ENCODE results near the gene CUEDC1. TPM values are rescaled to one million over a fixed set of nuclear protein-coding genes. Genes with fewer than 3 reads are reported as not detected.

CUEDC1 gene
- total and polyA plus RNA-seq, 2 of the 13 experiments (the other 11 are each of a cell fraction or from before 2014, with no cell fraction given): 7.4 to 12.9 TPM

DNA sequence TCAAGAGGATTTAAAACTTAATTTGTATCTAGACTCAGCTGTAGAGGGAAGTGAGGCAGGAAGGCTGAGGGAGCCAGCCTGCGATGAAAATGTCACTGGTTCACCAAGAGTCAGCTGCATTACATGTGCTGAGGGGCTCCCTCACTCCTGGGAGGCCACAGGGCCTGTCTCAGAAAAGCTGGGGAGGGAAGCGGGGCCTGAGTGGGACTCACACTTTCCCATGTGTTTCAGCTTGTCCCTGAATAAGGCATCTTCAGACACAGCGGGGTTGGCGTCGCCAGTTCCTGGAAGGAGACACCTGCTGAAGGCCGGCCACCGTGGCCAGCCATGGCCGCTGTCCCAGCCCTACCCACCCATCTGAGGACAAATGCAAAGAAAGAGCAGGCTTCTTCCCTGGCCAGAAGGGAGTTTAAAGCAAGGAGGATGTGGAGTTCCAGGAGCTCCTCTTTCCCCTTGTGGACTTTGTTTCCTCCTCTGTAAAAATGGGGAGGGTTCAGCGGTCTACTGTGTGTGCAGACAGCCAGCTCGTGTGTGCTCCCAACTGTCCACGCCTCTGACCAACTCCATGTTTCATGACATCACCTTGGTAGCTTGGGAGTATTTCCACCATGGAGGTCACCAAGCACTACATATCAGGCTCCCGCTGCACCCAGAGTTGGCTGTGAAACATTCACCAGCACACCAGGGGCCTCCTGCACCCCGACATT is 86.1 kb downstream of the CUEDC1 start:
- intact Hi-C loops (cut with micrococcal nuclease; ENCODE audit: unreplicated experiment): no loop called here
- Histone ChIP-seq H3K27ac (ENCODE audit: extremely low read length, insufficient read depth, low read length) (peak overlapping the region; percentile 19), H2AFZ (ENCODE audit: low read length) (no peak overlapping the region), H3K27me3 (ENCODE audit: control insufficient read depth in 1 of 2, insufficient read depth in 2 of 2, low read length in 2 of 2) (no peaks in the 10 kb centered on the region), H3K4me1 (ENCODE audit: insufficient read depth, low read length) (peaks cover 57% of the 10 kb centered on the region), H3K4me2 (ENCODE audit: low read depth, low read length) (no peak overlapping the region), H3K4me3 (replicated peaks in 1 of 3; ENCODE audit: insufficient read depth in 1 of 3, low read depth in 2 of 3, low read length in 3 of 3) (no peak overlapping the region), H3K36me3 (replicated peaks in 1 of 2; ENCODE audit: control insufficient read depth in 1 of 2, insufficient read depth in 2 of 2, low read length in 2 of 2) (peaks cover 0 to 7% of the 10 kb centered on the region in 2 experiments; a peak in 1 of 5 replicates), H3K79me2 (ENCODE audit: insufficient read depth, low read length) (peaks cover 5% of the 10 kb centered on the region), H3K9ac (ENCODE audit: insufficient read depth, low read depth, low read length) (no peak overlapping the region), H4K20me1 (ENCODE audit: insufficient read depth, low read length) (no peaks in the 10 kb centered on the region), H3K9me3 (ENCODE audit: low read length) (no peaks in the 10 kb centered on the region)
- DNase-seq (ENCODE audit: low spot score) (no peak), FAIRE-seq (no peak), ATAC-seq (peak; percentile 14; the same call in 2 of the 3 replicates)
- BruUV-seq (replicated peaks): no TSS peak
- in situ Hi-C loops (cut with HindIII; ENCODE audit: extremely low pct_ligation_motif_present, low pct_unique_long_range_greater_than_20kb): no loop called here
- ChIA-PET POLR2A (interaction anchor here (0.7 to 4.7 kb wide), 7 partner anchors 8 to 900 kb away, joined by 4 to 32 read pairs (median 7); partner anchors contain the start of genes MRPS23 and SRSF1), CTCF (ENCODE audit: low intra/inter-chr PET ratio, low total read pairs) (no interaction called here)
- 91% methylated on average over 12 of the region's 13 CpGs for WGBS (ENCODE audit: low lambda C conversion rate)
- TF ChIP-seq NFATC3 (CRISPR knock-in tag; IDR thresholded peaks at IDR 0.05): no peak
- no peak for TF ChIP-seq PAWR (CRISPR knock-in tag; IDR thresholded peaks at IDR 0.05; ENCODE audit: borderline replicate concordance)
- 0 out of 2 replicates have a peak, but pooled peaks have one; percentile 17 for TF ChIP-seq SPEN (CRISPR knock-in tag; IDR thresholded peaks at IDR 0.05; ENCODE audit: low read depth)
- TF ChIP-seq, protein P1, sequence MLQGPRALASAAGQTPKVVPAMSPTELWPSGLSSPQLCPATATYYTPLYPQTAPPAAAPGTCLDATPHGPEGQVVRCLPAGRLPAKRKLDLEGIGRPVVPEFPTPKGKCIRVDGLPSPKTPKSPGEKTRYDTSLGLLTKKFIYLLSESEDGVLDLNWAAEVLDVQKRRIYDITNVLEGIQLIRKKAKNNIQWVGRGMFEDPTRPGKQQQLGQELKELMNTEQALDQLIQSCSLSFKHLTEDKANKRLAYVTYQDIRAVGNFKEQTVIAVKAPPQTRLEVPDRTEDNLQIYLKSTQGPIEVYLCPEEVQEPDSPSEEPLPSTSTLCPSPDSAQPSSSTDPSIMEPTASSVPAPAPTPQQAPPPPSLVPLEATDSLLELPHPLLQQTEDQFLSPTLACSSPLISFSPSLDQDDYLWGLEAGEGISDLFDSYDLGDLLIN (CRISPR knock-in tag; IDR thresholded peaks at IDR 0.05; ENCODE audit: borderline replicate concordance): no peak
- TF ChIP-seq POLR2AphosphoS5 (IDR thresholded peaks at IDR 0.05; ENCODE audit: low read depth, low read length): 0 out of 2 replicates have a peak, but pooled peaks have one; percentile 16
- TF ChIP-seq ZNF180 (CRISPR knock-in tag; IDR thresholded peaks at IDR 0.05; ENCODE audit: borderline replicate concordance, low read depth): no peak
- no peak for TF ChIP-seq POGZ (CRISPR knock-in tag; IDR thresholded peaks at IDR 0.05)
- TF ChIP-seq, protein P2, sequence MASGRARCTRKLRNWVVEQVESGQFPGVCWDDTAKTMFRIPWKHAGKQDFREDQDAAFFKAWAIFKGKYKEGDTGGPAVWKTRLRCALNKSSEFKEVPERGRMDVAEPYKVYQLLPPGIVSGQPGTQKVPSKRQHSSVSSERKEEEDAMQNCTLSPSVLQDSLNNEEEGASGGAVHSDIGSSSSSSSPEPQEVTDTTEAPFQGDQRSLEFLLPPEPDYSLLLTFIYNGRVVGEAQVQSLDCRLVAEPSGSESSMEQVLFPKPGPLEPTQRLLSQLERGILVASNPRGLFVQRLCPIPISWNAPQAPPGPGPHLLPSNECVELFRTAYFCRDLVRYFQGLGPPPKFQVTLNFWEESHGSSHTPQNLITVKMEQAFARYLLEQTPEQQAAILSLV (CRISPR knock-in tag; IDR thresholded peaks at IDR 0.05; ENCODE audit: borderline replicate concordance): no peak
- TF ChIP-seq, protein P3, sequence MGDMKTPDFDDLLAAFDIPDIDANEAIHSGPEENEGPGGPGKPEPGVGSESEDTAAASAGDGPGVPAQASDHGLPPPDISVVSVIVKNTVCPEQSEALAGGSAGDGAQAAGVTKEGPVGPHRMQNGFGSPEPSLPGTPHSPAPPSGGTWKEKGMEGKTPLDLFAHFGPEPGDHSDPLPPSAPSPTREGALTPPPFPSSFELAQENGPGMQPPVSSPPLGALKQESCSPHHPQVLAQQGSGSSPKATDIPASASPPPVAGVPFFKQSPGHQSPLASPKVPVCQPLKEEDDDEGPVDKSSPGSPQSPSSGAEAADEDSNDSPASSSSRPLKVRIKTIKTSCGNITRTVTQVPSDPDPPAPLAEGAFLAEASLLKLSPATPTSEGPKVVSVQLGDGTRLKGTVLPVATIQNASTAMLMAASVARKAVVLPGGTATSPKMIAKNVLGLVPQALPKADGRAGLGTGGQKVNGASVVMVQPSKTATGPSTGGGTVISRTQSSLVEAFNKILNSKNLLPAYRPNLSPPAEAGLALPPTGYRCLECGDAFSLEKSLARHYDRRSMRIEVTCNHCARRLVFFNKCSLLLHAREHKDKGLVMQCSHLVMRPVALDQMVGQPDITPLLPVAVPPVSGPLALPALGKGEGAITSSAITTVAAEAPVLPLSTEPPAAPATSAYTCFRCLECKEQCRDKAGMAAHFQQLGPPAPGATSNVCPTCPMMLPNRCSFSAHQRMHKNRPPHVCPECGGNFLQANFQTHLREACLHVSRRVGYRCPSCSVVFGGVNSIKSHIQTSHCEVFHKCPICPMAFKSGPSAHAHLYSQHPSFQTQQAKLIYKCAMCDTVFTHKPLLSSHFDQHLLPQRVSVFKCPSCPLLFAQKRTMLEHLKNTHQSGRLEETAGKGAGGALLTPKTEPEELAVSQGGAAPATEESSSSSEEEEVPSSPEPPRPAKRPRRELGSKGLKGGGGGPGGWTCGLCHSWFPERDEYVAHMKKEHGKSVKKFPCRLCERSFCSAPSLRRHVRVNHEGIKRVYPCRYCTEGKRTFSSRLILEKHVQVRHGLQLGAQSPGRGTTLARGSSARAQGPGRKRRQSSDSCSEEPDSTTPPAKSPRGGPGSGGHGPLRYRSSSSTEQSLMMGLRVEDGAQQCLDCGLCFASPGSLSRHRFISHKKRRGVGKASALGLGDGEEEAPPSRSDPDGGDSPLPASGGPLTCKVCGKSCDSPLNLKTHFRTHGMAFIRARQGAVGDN (CRISPR knock-in tag; IDR thresholded peaks at IDR 0.05): 0 out of 2 replicates have a peak, but pooled peaks have one; percentile 5
- no peak for TF ChIP-seq ZEB1 (IDR thresholded peaks at IDR 0.05; ENCODE audit: insufficient replicate concordance, low read depth)
- peak; percentile 6 for TF ChIP-seq TEAD3 (CRISPR knock-in tag; optimal IDR thresholded peaks at IDR 0.05; ENCODE audit: borderline replicate concordance)
- TF ChIP-seq ATF7 (IDR thresholded peaks at IDR 0.05): peak; percentile 16; the same call in 1 of the 2 replicates
- no peak for TF ChIP-seq ATF7 (CRISPR knock-in tag; IDR thresholded peaks at IDR 0.05)
- TF ChIP-seq RFXAP (CRISPR knock-in tag; IDR thresholded peaks at IDR 0.05; ENCODE audit: borderline replicate concordance): no peak
- TF ChIP-seq, protein P4, sequence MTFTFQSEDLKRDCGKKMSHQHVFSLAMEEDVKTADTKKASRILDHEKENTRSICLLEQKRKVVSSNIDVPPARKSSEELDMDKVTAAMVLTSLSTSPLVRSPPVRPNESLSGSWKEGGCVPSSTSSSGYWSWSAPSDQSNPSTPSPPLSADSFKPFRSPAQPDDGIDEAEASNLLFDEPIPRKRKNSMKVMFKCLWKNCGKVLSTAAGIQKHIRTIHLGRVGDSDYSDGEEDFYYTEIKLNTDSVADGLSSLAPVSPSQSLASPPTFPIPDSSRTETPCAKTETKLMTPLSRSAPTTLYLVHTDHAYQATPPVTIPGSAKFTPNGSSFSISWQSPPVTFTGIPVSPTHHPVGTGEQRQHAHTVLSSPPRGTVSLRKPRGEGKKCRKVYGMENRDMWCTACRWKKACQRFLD (CRISPR knock-in tag; IDR thresholded peaks at IDR 0.05; ENCODE audit: borderline replicate concordance): no peak
- TF ChIP-seq, protein P5, sequence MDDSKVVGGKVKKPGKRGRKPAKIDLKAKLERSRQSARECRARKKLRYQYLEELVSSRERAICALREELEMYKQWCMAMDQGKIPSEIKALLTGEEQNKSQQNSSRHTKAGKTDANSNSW (CRISPR knock-in tag; IDR thresholded peaks at IDR 0.05; ENCODE audit: borderline replicate concordance): no peak

Data from HepG2 (cell line).